Neural progenitor cell (in vitro differentiated cells): ENCODE results near the gene MGST2.

Experiments used
- CTCF ChIP-seq: fragments of 200-600 bp; sonication (generic); IDR thresholded peaks from 2 replicates; pipeline ENCODE4 v1.5.1; 2017; ENCODE audit warnings: antibody characterized with exemption, mild to moderate bottlenecking
- EZH2 ChIP-seq: fragments of 200-600 bp; sonication (generic); IDR thresholded peaks from 2 replicates; pipeline ENCODE4 v1.6.1; 2017; ENCODE audit warnings: antibody characterized with exemption, mild to moderate bottlenecking, moderate library complexity

- TF ChIP-seq CTCF, result no peak
- no peak for TF ChIP-seq EZH2
Measured at GRCh38 chr4:139749338-139749737, 83.7 kb downstream of the MGST2 start.
